GM19351 (cell line): ENCODE data around the gene COL18A1.
"Not testable (repeated sequence)": the region's sequence is repeated elsewhere in the genome, so short reads cannot be mapped to it uniquely, and the experiment has no call there.

Experiments
- ATAC-seq: cut with Tn5 transposase; IDR thresholded peaks from one replicate; pipeline ENCODE4 v1.9.1; 2021; ENCODE audit warnings: mild to moderate bottlenecking, moderate library complexity; ENCODE audit not compliant: unreplicated experiment

The COL18A1 gene

GRCh38 chr21:45529785-45530422 lies 124.9 kb downstream of the COL18A1 start:
- no peak for ATAC-seq

GRCh38 chr21:45530423-45531113 lies 125.6 kb downstream of the COL18A1 start:
- ATAC-seq: no peak

- ATAC-seq: not testable (repeated sequence)
Observed at GRCh38 chr21:45531114-45531392, 126.1 kb downstream of the COL18A1 start.

- ATAC-seq: no peak
Observed at GRCh38 chr21:45531393-45532215, 126.6 kb downstream of the COL18A1 start.

GRCh38 chr21:45532826-45533360 lies 127.9 kb downstream of the COL18A1 start:
- no peak for ATAC-seq

GRCh38 chr21:45533361-45533845 lies 128.4 kb downstream of the COL18A1 start:
- ATAC-seq: no peak

GRCh38 chr21:45533846-45534635 lies 129.1 kb downstream of the COL18A1 start:
- no peak for ATAC-seq

GRCh38 chr21:45534636-45535331 lies 129.8 kb downstream of the COL18A1 start:
- no peak for ATAC-seq

GRCh38 chr21:45535341-45536081 lies 130.5 kb downstream of the COL18A1 start:
- no peak for ATAC-seq

- ATAC-seq: no peak
Observed at GRCh38 chr21:45536301-45537081, 131.5 kb downstream of the COL18A1 start.

- ATAC-seq: no peak
Observed at GRCh38 chr21:45537111-45537745, 132.3 kb downstream of the COL18A1 start.

GRCh38 chr21:45537746-45538291 lies 132.9 kb downstream of the COL18A1 start:
- no peak for ATAC-seq

- no peak for ATAC-seq
Observed at GRCh38 chr21:45538381-45539045, 133.5 kb downstream of the COL18A1 start.

GRCh38 chr21:45539046-45539795 lies 134.3 kb downstream of the COL18A1 start:
- no peak for ATAC-seq

GRCh38 chr21:45539796-45540600 lies 135.0 kb downstream of the COL18A1 start:
- no peak for ATAC-seq

GRCh38 chr21:45540601-45540970 lies 135.6 kb downstream of the COL18A1 start:
- no peak for ATAC-seq
